ENCODE data around the gene HCK. TPM values are rescaled to one million over a fixed set of nuclear protein-coding genes. Genes with fewer than 3 reads are reported as not detected.
"Not testable (repeated sequence)": the region's sequence is repeated elsewhere in the genome, so short reads cannot be mapped to it uniquely, and the experiment has no call there.

The HCK gene
- total and polyA plus RNA-seq, 5 experiments from 2014 or later: 0.24 to 0.86 (median 0.53) TPM; not detected in 1

DNA sequence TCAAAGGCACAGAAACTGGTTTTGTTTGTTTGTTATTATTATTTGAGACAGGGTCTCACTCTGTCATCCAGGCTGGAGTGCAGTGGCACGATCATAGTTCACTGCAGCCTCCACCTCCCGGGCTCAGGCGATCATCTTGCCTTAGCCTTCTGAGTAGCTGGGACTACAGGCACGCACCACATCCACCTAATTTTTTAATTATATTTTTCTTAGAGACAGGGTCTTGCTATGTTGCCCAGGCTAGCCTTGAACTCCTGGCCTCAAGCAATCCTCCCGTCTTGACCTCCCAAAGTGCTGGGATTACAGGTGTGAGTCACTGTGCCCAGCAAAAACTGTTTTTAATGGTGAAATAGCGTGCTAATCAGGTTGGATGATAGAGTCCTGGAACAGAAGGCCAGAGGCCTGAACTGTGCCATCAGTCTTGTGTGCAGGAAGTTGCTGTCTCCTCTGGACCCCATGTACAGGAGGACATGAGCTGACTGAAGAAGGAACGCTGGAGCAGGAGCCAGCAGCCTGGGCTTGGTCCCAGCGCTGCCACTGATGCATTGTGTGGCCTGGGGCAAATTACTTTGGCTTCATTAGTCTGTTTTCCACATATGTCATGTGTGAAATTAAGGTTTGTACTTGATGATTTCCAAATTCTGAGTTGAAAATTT is 62.4 kb downstream of the HCK start:
- no peaks in the 10 kb centered on the region for H3K27me3 Mint-ChIP-seq
- DNase-seq (no peak), ATAC-seq (no peak)
- peaks cover 27 to 79% (median 67%) of the 10 kb centered on the region in 4 donors for H3K4me1 Mint-ChIP-seq
- H3K36me3 Mint-ChIP-seq: peaks cover 0 to 27% (median 0%) of the 10 kb centered on the region in 3 donors
- POLR2A ChIA-PET: no interaction called here
- H3K9me3 Mint-ChIP-seq: no peaks in the 10 kb centered on the region
- peak overlapping the region in 1 of 10 donors; percentile 15 for H3K27ac Mint-ChIP-seq
- H3K4me3 Mint-ChIP-seq: peak overlapping the region in 1 of 10 donors; percentile 6

GRCh38 chr20:32115211-32115767 is 63.2 kb downstream of the HCK start:
- H3K4me1 Mint-ChIP-seq: peaks cover 25 to 76% (median 61%) of the 10 kb centered on the region in 4 donors
- H3K27me3 Mint-ChIP-seq: no peaks in the 10 kb centered on the region
- POLR2A ChIA-PET: no interaction called here
- peaks cover 0 to 27% (median 0%) of the 10 kb centered on the region in 3 donors for H3K36me3 Mint-ChIP-seq
- ATAC-seq (no peak), DNase-seq (no peak)
- H3K9me3 Mint-ChIP-seq: no peaks in the 10 kb centered on the region
- no peak overlapping the region for H3K4me3 Mint-ChIP-seq
- peak overlapping the region in 2 of 10 donors; percentile 2 to 56 for H3K27ac Mint-ChIP-seq

DNA sequence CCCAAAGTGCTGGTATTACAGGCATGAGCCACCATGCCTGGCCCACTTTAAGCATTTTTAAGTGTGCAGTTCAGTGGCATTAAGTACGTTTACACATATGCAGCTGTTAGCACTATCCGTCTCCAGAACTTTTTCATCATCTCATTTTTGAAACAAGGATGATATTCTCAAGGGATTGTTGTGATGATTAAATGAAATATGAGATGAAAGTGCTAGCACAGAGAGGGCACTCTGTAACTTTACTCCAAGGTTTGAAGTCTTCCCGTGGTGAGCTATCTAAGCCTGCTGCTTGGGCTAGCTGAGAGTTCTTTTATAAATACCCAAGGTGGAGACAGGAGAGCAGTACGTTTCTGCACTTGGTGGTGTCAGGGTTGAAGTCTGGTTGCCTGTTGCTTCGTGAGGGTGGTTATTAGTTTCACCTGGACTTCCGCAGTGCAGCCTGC is 64.1 kb downstream of the HCK start:
- Mint-ChIP-seq H3K4me3 (peak overlapping the region in 2 of 10 donors; percentile 14 to 16), H3K36me3 (peaks cover 0 to 27% (median 0%) of the 10 kb centered on the region in 3 donors), H3K9me3 (no peaks in the 10 kb centered on the region), H3K4me1 (peaks cover 25 to 72% (median 54%) of the 10 kb centered on the region in 4 donors), H3K27ac (peak overlapping the region in 3 of 10 donors; percentile 13 to 36 (median 22)), H3K27me3 (no peaks in the 10 kb centered on the region)
- ATAC-seq (no peak), DNase-seq (no peak)
- POLR2A ChIA-PET: interaction anchor here (0.7 kb wide), 3 partner anchors 30 to 1608 kb away, joined by 3 to 8 read pairs (median 4); no protein-coding TSS in a partner anchor

GRCh38 chr20:32116796-32117195 is 64.8 kb downstream of the HCK start:
- not testable (repeated sequence) for H3K4me3 Mint-ChIP-seq, ATAC-seq, DNase-seq, H3K27me3 Mint-ChIP-seq, H3K9me3 Mint-ChIP-seq
- POLR2A ChIA-PET: interaction anchor here (0.7 kb wide), 3 partner anchors 30 to 1608 kb away, joined by 3 to 8 read pairs (median 4); no protein-coding TSS in a partner anchor
- peaks cover 0 to 22% (median 0%) of the 10 kb centered on the region in 3 donors for H3K36me3 Mint-ChIP-seq
- H3K27ac Mint-ChIP-seq: peak overlapping the region in 1 of 10 donors; percentile 41
- H3K4me1 Mint-ChIP-seq: peaks cover 18 to 65% (median 47%) of the 10 kb centered on the region in 4 donors

GRCh38 chr20:32118427-32118826 is 66.4 kb downstream of the HCK start:
- H3K4me3 Mint-ChIP-seq, POLR2A ChIA-PET, H3K27ac Mint-ChIP-seq, ATAC-seq, DNase-seq, H3K27me3 Mint-ChIP-seq, H3K9me3 Mint-ChIP-seq: not testable (repeated sequence)
- peaks cover 11 to 49% (median 37%) of the 10 kb centered on the region in 4 donors for H3K4me1 Mint-ChIP-seq
- H3K36me3 Mint-ChIP-seq: peaks cover 0 to 18% (median 3%) of the 10 kb centered on the region in 3 donors

GRCh38 chr20:32119734-32120133 is 67.7 kb downstream of the HCK start:
- Mint-ChIP-seq H3K4me3 (no peak overlapping the region), H3K9me3 (no peaks in the 10 kb centered on the region), H3K36me3 (peaks cover 0 to 20% (median 3%) of the 10 kb centered on the region in 3 donors), H3K27me3 (no peaks in the 10 kb centered on the region), H3K4me1 (peaks cover 13 to 41% (median 27%) of the 10 kb centered on the region in 4 donors), H3K27ac (no peak overlapping the region)
- POLR2A ChIA-PET: no interaction called here
- DNase-seq: no peak
- no peak for ATAC-seq

GRCh38 chr20:32121908-32122307 is 69.9 kb downstream of the HCK start:
- DNase-seq, H3K27me3 Mint-ChIP-seq, POLR2A ChIA-PET, H3K27ac Mint-ChIP-seq, H3K9me3 Mint-ChIP-seq, H3K4me3 Mint-ChIP-seq, ATAC-seq: not testable (repeated sequence)
- Mint-ChIP-seq H3K4me1 (peaks cover 6 to 24% (median 12%) of the 10 kb centered on the region in 4 donors), H3K36me3 (peaks cover 0 to 12% (median 3%) of the 10 kb centered on the region in 3 donors)

DNA sequence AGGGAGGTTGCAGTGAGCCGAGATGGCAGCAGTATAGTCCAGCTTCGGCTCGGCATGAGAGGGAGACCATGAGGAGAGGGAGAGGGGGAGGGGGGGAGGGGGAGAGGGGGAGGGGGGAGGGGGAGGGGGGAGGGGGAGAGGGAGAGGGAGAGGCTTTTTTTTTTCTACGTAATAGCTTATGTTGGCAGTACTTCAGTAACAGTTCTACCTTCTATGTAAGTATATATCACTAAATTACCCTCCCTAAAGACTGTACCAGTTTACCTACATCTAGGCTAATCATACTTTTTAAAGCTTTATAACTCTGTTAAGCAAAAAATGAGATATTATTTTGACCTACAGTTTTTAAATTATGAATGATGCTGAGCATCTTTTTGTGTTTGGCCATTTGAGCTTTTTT is 71.0 kb downstream of the HCK start:
- Mint-ChIP-seq H3K4me1 (peaks cover 6 to 18% (median 10%) of the 10 kb centered on the region in 4 donors), H3K27ac (no peak overlapping the region), H3K36me3 (peaks cover 0 to 17% (median 3%) of the 10 kb centered on the region in 3 donors), H3K4me3 (no peak overlapping the region), H3K27me3 (no peaks in the 10 kb centered on the region), H3K9me3 (no peaks in the 10 kb centered on the region)
- DNase-seq (no peak), ATAC-seq (no peak)
- POLR2A ChIA-PET: no interaction called here

- POLR2A ChIA-PET: no interaction called here
- Mint-ChIP-seq H3K36me3 (peaks cover 0 to 17% (median 3%) of the 10 kb centered on the region in 3 donors), H3K9me3 (no peaks in the 10 kb centered on the region), H3K4me1 (peaks cover 8 to 15% (median 8%) of the 10 kb centered on the region in 4 donors), H3K27me3 (no peaks in the 10 kb centered on the region), H3K4me3 (no peak overlapping the region), H3K27ac (no peak overlapping the region)
- no peak for DNase-seq
- ATAC-seq: no peak
Measured at GRCh38 chr20:32124916-32125454, 72.9 kb downstream of the HCK start.

GRCh38 chr20:32125506-32125905 is 73.5 kb downstream of the HCK start:
- ATAC-seq (no peak), DNase-seq (no peak)
- Mint-ChIP-seq H3K27ac (no peak overlapping the region), H3K27me3 (no peaks in the 10 kb centered on the region), H3K36me3 (peaks cover 0 to 20% (median 4%) of the 10 kb centered on the region in 3 donors), H3K4me1 (peaks cover 12 to 14% (median 13%) of the 10 kb centered on the region in 4 donors), H3K4me3 (no peak overlapping the region), H3K9me3 (no peaks in the 10 kb centered on the region)
- POLR2A ChIA-PET: no interaction called here

- Mint-ChIP-seq H3K27ac (peak overlapping the region in 1 of 10 donors; percentile 19), H3K4me1 (peaks cover 21 to 27% (median 22%) of the 10 kb centered on the region in 4 donors), H3K36me3 (peaks cover 0 to 24% (median 4%) of the 10 kb centered on the region in 3 donors), H3K4me3 (no peak overlapping the region), H3K27me3 (no peaks in the 10 kb centered on the region), H3K9me3 (no peaks in the 10 kb centered on the region)
- no peak for ATAC-seq
- POLR2A ChIA-PET: no interaction called here
- no peak for DNase-seq
Measured at GRCh38 chr20:32126919-32127318, 74.9 kb downstream of the HCK start.

GRCh38 chr20:32127347-32127746 is 75.3 kb downstream of the HCK start:
- H3K4me1 Mint-ChIP-seq: peaks cover 24 to 31% (median 25%) of the 10 kb centered on the region in 4 donors
- H3K9me3 Mint-ChIP-seq: no peaks in the 10 kb centered on the region
- DNase-seq: no peak
- H3K36me3 Mint-ChIP-seq: peaks cover 0 to 24% (median 4%) of the 10 kb centered on the region in 3 donors
- H3K27ac Mint-ChIP-seq: peak overlapping the region in 2 of 10 donors; percentile 19 to 31
- H3K27me3 Mint-ChIP-seq: no peaks in the 10 kb centered on the region
- ATAC-seq: no peak
- no peak overlapping the region for H3K4me3 Mint-ChIP-seq
- POLR2A ChIA-PET: no interaction called here

GRCh38 chr20:32128167-32128566 is 76.1 kb downstream of the HCK start:
- POLR2A ChIA-PET: no interaction called here
- Mint-ChIP-seq H3K27ac (no peak overlapping the region), H3K4me1 (peaks cover 29 to 39% (median 32%) of the 10 kb centered on the region in 4 donors), H3K27me3 (no peaks in the 10 kb centered on the region), H3K4me3 (no peak overlapping the region), H3K9me3 (no peaks in the 10 kb centered on the region), H3K36me3 (peaks cover 0 to 28% (median 3%) of the 10 kb centered on the region in 3 donors)
- ATAC-seq (no peak), DNase-seq (no peak)
